ENCODE results near the gene ZNF419.
"Not testable (repeated sequence)": the region's sequence is repeated elsewhere in the genome, so short reads cannot be mapped to it uniquely, and the experiment has no call there.

Gene ZNF419

DNA sequence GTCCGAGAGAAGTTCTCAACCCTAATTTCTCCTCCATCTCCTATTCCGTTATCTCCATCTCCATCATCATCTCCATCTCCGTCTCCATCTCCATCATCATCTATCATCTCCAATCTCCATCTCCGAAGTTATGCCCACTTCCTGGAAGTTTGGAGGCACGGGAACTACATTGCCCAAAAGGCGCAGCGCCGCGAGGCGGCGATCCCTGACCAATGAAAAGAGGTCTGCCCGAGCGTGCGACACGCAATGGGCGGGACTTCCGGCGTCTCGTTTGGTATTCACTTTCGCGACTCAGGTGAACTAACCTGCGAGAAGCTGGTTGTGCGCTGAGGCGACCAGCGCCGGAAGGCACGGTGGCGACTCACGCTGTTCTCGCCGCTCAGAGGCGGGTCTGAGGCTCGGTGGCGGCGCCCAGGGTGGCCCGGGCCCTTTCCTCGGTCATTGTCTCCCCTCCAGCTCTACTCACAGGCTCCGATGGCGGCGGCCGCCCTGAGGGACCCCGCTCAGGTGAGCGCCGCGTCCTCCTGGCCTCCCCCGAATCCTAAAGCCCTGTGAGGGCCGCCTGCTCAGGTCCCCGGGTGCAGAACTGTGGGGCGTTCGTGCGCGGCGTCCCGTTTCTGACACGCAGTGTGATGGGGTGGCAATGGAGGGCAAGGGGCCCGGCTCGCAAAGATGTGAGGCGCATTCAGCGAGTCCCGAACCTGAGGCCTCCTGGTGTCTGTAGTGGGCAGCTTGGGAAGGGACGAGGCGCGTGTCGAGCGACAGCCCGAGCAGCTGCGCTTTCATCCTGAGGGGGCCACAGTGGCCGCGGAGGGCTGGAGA is at the start of gene ZNF419:
Gene ZNF419, plus strand, starts transcription at position 274 of the 822 bp plus-strand sequence. Its CDS starts 201 bp downstream, at position 475.
- peaks cover 55% of the 10 kb centered on the region for H3K36me3 Mint-ChIP-seq (ENCODE audit: low read depth)
- not testable (repeated sequence) for H3K27me3 Mint-ChIP-seq
- H3K4me1 Mint-ChIP-seq (ENCODE audit: low read depth), result peaks cover 13% of the 10 kb centered on the region
- H3K4me3 Mint-ChIP-seq, result peak within 1 kb of the TSS; percentile 78
- H3K9me3 Mint-ChIP-seq, result peaks cover 28% of the 10 kb centered on the region
- peak within 1 kb of the TSS; percentile 83 for H3K27ac Mint-ChIP-seq

- Mint-ChIP-seq H3K36me3 (ENCODE audit: low read depth) (peaks cover 74% of the 10 kb centered on the region), H3K4me1 (ENCODE audit: low read depth) (peaks cover 28% of the 10 kb centered on the region), H3K4me3 (no peak overlapping the region), H3K27ac (no peak overlapping the region), H3K9me3 (peaks cover 51% of the 10 kb centered on the region), H3K27me3 (no peaks in the 10 kb centered on the region)
These were observed 49.6 kb upstream of the ZNF419 start for GRCh38 chr19:57437931-57438330.

DNA sequence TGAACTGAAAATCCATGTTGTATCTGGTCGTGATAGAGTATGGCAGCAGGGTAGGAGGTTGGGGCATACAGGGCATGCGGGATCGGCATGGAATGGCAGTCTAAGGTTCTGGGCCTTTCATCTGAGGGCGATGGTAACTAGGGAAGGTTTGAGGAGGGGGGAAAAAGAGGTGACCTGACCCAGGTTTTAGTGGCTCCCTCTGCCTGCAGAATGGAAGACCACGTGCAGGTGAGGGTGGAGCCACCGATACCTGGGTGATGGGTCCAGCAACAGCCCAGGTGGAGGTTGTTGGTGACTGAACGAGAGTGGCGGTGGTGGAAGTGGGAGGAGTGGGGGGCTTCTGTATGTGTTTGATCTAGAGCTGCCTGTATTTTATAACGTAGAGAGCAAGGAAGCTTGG is 48.6 kb upstream of the ZNF419 start:
- H3K27me3 Mint-ChIP-seq, result no peaks in the 10 kb centered on the region
- H3K36me3 Mint-ChIP-seq (ENCODE audit: low read depth), result peaks cover 84% of the 10 kb centered on the region
- H3K4me1 Mint-ChIP-seq (ENCODE audit: low read depth), result peaks cover 28% of the 10 kb centered on the region
- H3K4me3 Mint-ChIP-seq, result no peak overlapping the region
- peaks cover 55% of the 10 kb centered on the region for H3K9me3 Mint-ChIP-seq
- no peak overlapping the region for H3K27ac Mint-ChIP-seq

- no peak overlapping the region for H3K4me3 Mint-ChIP-seq
- H3K4me1 Mint-ChIP-seq (ENCODE audit: low read depth), result peaks cover 3% of the 10 kb centered on the region
- H3K9me3 Mint-ChIP-seq, result peaks cover 62% of the 10 kb centered on the region
- H3K27me3 Mint-ChIP-seq, result no peaks in the 10 kb centered on the region
- H3K27ac Mint-ChIP-seq, result no peak overlapping the region
- H3K36me3 Mint-ChIP-seq (ENCODE audit: low read depth), result peaks cover 89% of the 10 kb centered on the region
These were observed 45.4 kb upstream of the ZNF419 start for GRCh38 chr19:57441979-57442752.

- H3K27me3 Mint-ChIP-seq, result no peaks in the 10 kb centered on the region
- H3K36me3 Mint-ChIP-seq (ENCODE audit: low read depth), result peaks cover 82% of the 10 kb centered on the region
- H3K27ac Mint-ChIP-seq, result no peak overlapping the region
- H3K4me3 Mint-ChIP-seq, result no peak overlapping the region
- H3K4me1 Mint-ChIP-seq (ENCODE audit: low read depth), result peaks cover 3% of the 10 kb centered on the region
- H3K9me3 Mint-ChIP-seq, result peaks cover 62% of the 10 kb centered on the region
These were observed 44.3 kb upstream of the ZNF419 start for GRCh38 chr19:57443121-57443696.

DNA sequence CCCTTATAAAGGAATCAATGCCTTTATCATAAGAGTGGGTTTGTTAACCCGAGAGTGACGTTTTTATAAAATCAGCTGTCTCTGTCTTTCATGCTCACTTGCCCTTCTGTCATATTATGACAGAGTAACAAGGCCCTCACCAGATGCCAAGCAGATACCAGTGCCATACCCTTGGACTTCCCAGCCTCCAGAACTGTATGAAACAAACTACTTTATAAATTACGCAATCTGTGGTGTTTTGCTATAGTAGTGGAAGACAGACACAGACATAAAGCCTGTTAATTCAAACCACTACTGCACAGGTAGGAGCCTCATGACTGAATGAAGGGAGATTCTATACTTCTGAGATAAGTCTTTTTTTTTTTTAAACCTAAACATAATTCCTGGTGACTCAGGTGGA is 35.2 kb upstream of the ZNF419 start:
- peaks cover 38% of the 10 kb centered on the region for H3K9me3 Mint-ChIP-seq
- H3K27me3 Mint-ChIP-seq, result no peaks in the 10 kb centered on the region
- no peak overlapping the region for H3K4me3 Mint-ChIP-seq
- H3K4me1 Mint-ChIP-seq (ENCODE audit: low read depth), result no peaks in the 10 kb centered on the region
- no peak overlapping the region for H3K27ac Mint-ChIP-seq
- H3K36me3 Mint-ChIP-seq (ENCODE audit: low read depth), result peaks cover 48% of the 10 kb centered on the region

GRCh38 chr19:57465680-57466381 is 21.7 kb upstream of the ZNF419 start:
- no peaks in the 10 kb centered on the region for H3K27me3 Mint-ChIP-seq
- H3K9me3 Mint-ChIP-seq, result peaks cover 58% of the 10 kb centered on the region
- peaks cover 56% of the 10 kb centered on the region for H3K36me3 Mint-ChIP-seq (ENCODE audit: low read depth)
- H3K4me1 Mint-ChIP-seq (ENCODE audit: low read depth), result no peaks in the 10 kb centered on the region
- no peak overlapping the region for H3K4me3 Mint-ChIP-seq
- H3K27ac Mint-ChIP-seq, result no peak overlapping the region

DNA sequence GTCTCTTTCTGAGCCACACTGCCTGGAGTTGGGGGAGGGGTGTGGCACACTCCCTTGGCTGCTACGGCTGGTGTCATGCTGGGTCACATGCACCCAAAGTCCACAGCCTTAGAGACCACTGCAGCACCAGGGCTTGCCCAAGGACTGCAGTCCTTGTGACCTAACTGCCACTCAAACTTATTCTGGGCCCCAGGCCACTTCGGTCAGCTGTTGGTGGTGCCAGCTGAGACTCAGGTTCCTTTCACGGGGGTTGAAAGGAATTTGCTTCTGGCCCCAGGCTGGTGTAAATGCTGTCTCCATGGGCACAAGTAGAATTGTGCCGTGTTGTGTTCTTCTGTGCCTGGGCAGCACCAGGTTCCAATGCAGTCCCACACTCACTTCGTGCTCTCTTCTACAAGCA is 21.1 kb upstream of the ZNF419 start:
- H3K36me3 Mint-ChIP-seq (ENCODE audit: low read depth), result peaks cover 63% of the 10 kb centered on the region
- no peaks in the 10 kb centered on the region for H3K27me3 Mint-ChIP-seq
- H3K27ac Mint-ChIP-seq, result no peak overlapping the region
- peaks cover 54% of the 10 kb centered on the region for H3K9me3 Mint-ChIP-seq
- H3K4me3 Mint-ChIP-seq, result no peak overlapping the region
- no peaks in the 10 kb centered on the region for H3K4me1 Mint-ChIP-seq (ENCODE audit: low read depth)

DNA sequence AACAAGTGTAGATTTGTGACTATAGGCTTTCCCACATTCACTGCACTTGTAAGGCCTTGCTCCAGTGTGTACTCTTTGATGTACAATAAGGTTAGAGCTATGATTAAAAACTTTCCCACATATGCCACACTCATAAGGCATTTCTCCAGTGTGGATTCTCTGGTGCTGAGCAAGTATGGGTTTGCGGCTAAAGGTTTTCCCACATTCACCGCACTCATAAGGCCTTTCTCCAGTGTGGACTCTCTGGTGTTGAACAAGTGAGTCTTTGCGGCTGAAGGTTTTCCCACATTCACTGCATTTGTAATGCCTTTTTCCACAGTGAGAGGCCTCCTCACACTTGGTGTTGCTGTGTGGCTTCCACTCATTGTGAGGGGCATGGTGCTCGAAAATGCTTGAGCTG is 13.9 kb upstream of the ZNF419 start:
- peaks cover 23% of the 10 kb centered on the region for H3K4me1 Mint-ChIP-seq (ENCODE audit: low read depth)
- H3K4me3 Mint-ChIP-seq, result no peak overlapping the region
- no peaks in the 10 kb centered on the region for H3K27me3 Mint-ChIP-seq
- H3K36me3 Mint-ChIP-seq (ENCODE audit: low read depth), result peaks cover 96% of the 10 kb centered on the region
- no peak overlapping the region for H3K27ac Mint-ChIP-seq
- H3K9me3 Mint-ChIP-seq, result peaks cover 71% of the 10 kb centered on the region

DNA sequence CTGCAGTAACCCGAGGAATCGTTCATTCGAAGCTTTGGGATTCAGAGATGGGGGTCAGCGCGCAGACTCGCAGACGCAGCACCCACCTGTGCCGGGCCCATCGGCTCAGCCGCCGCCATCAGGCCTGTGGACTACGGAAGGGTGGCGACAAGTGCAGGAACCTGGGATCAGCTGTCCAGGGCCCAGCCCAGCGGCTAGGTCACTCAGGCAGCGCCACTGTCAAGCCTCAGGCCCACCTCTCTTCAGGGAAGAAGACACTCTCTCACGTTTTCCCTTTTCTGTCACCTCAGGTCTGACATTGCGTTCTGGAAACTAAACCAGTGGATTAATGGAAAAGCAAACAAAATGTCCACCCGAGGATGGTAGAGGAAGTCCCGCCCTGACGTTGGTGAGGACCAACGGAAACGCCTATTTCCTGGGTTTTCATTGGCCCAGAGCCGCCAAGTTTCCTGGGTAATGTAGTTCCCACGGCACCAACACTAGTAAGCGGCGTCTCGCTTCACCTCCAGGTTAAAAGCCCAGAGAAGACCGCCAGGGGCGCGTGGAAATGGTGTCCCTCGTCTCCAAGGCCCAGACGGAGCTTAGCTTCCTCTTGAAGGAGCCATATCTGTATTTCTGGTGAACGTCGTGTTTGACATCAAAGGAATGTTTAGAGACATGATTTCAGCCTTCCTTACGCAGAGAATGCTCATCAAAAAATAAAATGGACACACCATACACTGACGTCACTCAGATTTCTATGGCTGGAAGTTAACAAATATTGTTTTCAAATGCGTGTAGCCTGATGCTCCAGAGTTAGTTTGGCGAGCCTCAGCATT is 10.2 kb upstream of the ZNF419 start, which contains the start of gene ZNF772:
Gene ZNF772, minus strand, starts transcription at position 376 of the 818 bp plus-strand sequence. Its CDS starts 257 bp downstream, at position 119.
- Mint-ChIP-seq H3K9me3 (peaks cover 60% of the 10 kb centered on the region), H3K36me3 (ENCODE audit: low read depth) (peaks cover 67% of the 10 kb centered on the region)

GRCh38 chr19:57488299-57488644 is 722 bp downstream of the ZNF419 start:
- Mint-ChIP-seq H3K9me3 (peaks cover 33% of the 10 kb centered on the region), H3K4me1 (ENCODE audit: low read depth) (peaks cover 13% of the 10 kb centered on the region), H3K4me3 (peak overlapping the region; percentile 78), H3K36me3 (ENCODE audit: low read depth) (peaks cover 61% of the 10 kb centered on the region)
- not testable (repeated sequence) for H3K27ac Mint-ChIP-seq, H3K27me3 Mint-ChIP-seq

More for the DNA sequence above, 10.2 kb upstream of the ZNF419 start, which contains the start of gene ZNF772:
- Mint-ChIP-seq H3K4me1 (ENCODE audit: low read depth) (peaks cover 23% of the 10 kb centered on the region), H3K27ac (peak within 1 kb of the TSS; percentile 89), H3K27me3 (peaks cover 3% of the 10 kb centered on the region), H3K4me3 (peak within 1 kb of the TSS; percentile 92)

- Mint-ChIP-seq H3K4me1 (ENCODE audit: low read depth) (peaks cover 27% of the 10 kb centered on the region), H3K4me3 (peak overlapping the region; percentile 87), H3K27ac (peak overlapping the region; percentile 95), H3K36me3 (ENCODE audit: low read depth) (peaks cover 73% of the 10 kb centered on the region), H3K9me3 (peaks cover 44% of the 10 kb centered on the region)
- not testable (repeated sequence) for H3K27me3 Mint-ChIP-seq
These were observed 11.8 kb downstream of the ZNF419 start for GRCh38 chr19:57499332-57499679.

- peak within 1 kb of the TSS; percentile 87 for H3K4me3 Mint-ChIP-seq
- H3K27ac Mint-ChIP-seq, result peak within 1 kb of the TSS; percentile 95
- not testable (repeated sequence) for H3K27me3 Mint-ChIP-seq
- H3K36me3 Mint-ChIP-seq (ENCODE audit: low read depth), result peaks cover 73% of the 10 kb centered on the region
- peaks cover 38% of the 10 kb centered on the region for H3K9me3 Mint-ChIP-seq
- H3K4me1 Mint-ChIP-seq (ENCODE audit: low read depth), result peaks cover 27% of the 10 kb centered on the region
These were observed 12.3 kb downstream of the ZNF419 start, which contains the start of gene ZNF773 for GRCh38 chr19:57499680-57500395. Gene ZNF773 (plus strand): TSS chr19:57499938. CDS start chr19:57500081, 143 bp downstream.
